Cerebellar nuclear complex (tissue), 1 donor: Measurements from ENCODE around the gene NUDT2.
"Not testable (repeated sequence)": the region's sequence is repeated elsewhere in the genome, so short reads cannot be mapped to it uniquely, and the experiment has no call there.

Experiments
- DNase-seq, 2 experiments: peaks; one replicate each; lab custom pipeline; 2025; lab: John Stamatoyannopoulos, UW

NUDT2 gene

GRCh38 chr9:34335376-34335775 is 6.0 kb downstream of the NUDT2 start:
- DNase-seq, result no peak

DNA sequence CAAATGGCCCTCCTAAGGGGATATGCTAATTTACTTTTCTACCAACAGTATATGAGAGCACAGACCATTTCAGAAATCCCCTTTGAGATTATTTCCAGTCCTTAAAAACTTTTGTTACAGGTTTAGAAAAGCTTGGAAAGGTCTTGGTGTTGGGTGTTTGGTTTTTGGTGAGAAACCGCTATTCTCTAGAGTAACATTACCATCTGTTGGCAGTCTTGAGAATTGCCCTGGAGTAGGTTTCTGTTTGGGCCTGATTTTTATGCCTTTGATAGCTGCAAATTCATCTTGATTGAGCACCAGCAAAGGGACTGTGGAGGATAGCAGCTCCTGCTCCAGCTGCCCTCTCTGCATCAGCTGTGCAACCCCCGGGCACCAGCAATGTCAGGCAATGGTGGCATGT is 8.0 kb downstream of the NUDT2 start:
- no peak for DNase-seq

GRCh38 chr9:34338079-34338478 is 8.7 kb downstream of the NUDT2 start:
- DNase-seq, result not testable (repeated sequence)

GRCh38 chr9:34338665-34339385 is 9.5 kb downstream of the NUDT2 start:
- peak in 1 of 2 experiments; percentile 29 for DNase-seq

DNA sequence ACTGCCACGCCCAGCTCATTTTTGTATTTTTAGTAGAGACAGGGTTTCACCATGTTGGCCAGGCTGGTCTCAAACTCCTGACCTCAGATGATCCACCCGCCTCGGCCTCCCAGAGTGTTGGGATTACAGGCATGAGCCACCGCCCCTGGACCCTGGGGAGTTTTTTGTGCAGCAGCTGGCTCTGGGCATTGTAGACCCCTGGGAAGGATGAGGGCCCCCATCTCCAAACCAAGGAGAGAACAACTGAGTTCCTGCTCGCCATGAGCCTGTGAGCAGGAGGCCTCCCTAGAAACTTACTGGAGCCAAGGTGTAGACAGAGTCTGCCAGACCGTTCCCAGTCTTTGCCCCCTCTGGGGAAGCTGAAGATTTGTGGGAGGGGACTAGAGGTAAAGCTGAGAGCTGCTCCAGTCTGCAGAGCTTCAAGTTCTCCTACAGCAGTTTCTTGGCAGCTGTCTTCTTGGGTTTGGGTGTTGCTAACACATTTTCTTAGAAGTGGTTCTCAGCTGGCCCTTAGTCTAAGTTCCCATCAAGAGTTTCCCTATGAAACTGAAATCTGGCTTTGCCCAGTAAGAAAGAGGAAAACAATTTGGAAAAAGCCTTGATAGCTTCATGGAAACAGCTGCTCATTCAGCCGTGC is 12.4 kb downstream of the NUDT2 start:
- DNase-seq, result no peak

- DNase-seq, result no peak
Observed at GRCh38 chr9:34343090-34343489, 13.7 kb downstream of the NUDT2 start.

- no peak for DNase-seq
Observed at GRCh38 chr9:34343605-34344004, 14.2 kb downstream of the NUDT2 start.

- DNase-seq, result no peak
Observed at GRCh38 chr9:34346873-34347799, 17.8 kb downstream of the NUDT2 start.

- no peak for DNase-seq
Observed at GRCh38 chr9:34347800-34348158, 18.4 kb downstream of the NUDT2 start.

DNA sequence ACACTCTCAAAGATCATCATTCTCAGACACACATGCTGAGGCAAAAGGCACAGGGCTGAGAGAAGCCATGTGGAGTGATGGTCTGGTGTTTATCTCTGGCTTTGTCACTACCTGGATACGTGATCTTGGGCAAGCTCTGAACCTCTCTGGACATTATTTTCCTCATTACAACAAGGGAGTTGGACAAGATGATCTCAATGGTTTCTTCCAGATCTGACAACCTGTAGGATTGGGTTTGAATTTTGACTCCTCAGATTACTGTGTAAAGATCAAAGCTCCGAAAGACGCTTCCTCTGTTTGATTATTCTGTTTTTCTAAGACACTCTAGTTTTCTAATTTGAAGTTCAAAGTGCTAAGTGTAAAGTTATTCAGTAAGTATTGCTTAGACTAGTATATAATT is 20.0 kb downstream of the NUDT2 start:
- no peak for DNase-seq

DNA sequence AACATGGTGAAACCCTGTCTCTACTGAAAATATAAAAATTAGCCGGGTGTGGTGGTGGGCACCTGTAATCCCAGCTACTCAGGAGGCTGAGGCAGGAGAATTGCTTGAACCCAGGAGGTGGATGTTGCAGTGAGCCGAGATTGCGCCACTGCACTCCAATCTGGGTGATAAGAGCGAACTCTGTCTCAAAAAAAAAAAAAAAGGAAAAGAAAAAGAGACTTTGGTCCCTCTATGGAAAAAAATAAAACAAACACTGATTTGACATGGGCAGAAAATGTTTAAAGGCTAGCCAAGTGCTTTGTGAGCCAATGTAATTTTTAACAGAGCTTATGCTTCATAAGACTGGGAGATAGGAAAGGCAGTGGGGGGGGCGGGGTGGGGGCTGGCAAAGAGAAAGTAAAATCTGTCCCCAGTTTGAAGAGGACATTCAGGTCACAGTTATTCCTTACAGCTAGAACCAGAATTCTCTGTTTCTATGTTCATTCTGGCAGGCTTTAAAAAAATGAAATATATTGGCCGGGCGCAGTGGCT is 22.8 kb downstream of the NUDT2 start:
- DNase-seq, result not testable (repeated sequence)

GRCh38 chr9:34352957-34353356 is 23.6 kb downstream of the NUDT2 start:
- not testable (repeated sequence) for DNase-seq

GRCh38 chr9:34362614-34363214 is 33.3 kb downstream of the NUDT2 start:
- no peak for DNase-seq

GRCh38 chr9:34363619-34364351 is 34.4 kb downstream of the NUDT2 start:
- DNase-seq, result no peak

DNA sequence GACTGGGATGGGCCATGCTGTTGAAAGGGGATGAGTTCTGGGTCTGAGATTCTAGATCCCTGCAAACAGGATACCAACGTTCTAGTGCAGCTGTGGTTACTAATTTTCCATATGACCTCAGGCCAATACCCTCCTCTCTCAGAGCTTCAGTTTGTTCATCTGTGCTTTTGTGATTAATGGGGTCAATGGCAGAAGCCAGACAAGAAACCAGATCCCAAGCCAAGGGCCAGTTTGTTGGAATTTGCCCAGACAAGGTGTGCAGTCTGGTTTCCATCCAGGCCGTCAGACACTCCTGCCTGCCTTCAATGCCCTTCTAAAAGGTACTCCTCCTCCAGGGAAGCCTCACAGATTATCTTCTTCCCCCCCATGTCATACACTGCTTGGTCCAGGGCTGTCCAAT is 35.9 kb downstream of the NUDT2 start:
- no peak for DNase-seq

GRCh38 chr9:34366365-34366764 is 37.0 kb downstream of the NUDT2 start:
- no peak for DNase-seq

DNA sequence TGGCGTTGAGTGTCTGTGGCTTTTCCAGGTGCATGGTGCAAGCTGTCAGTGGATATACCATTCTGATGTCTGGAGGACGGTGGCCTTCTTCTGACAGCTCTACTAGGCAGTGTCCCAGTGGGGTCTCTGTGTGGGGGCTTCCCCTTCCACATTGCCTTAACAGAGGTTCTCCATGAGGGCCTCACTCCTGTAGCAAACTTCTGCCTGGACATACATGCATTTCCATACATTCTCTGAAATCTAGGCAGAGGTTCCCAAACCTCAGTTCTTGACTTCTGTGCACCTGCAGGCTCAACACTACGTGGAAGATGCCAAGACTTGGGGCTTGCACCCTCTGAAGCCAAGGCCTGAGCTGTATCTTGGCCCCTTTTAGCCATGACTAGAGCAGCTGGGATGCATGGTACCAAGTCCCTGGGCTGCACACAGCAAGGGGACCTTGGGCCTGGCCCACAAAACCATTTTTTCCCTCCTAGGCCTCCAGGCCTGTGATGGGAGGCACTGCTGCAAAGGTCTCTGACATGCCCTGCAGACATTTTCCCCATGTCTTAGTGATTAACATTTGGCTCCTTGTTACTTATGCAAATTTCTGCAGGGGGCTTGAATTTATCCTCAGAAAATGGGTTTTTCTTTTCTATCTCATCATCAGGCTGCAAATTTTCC is 38.5 kb downstream of the NUDT2 start:
- DNase-seq, result not testable (repeated sequence)

DNA sequence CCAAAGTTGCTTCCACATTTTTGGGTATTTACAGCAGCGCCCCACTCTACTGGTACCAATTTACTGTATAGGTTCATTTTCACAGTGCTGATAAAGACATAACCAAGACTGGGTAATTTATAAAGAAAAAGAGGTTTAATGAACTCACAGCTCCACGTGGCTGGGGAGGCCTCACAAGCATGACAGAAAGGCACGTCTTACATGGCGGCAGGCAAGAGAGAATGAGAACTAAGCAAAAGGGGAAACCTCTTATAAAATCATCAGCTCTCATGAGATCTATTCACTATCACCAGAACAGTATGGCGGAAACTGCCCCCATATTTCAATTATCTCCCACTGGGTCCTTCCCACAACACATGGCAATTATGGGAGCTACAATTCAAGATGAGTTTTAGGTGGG is 39.4 kb downstream of the NUDT2 start:
- not testable (repeated sequence) for DNase-seq

DNA sequence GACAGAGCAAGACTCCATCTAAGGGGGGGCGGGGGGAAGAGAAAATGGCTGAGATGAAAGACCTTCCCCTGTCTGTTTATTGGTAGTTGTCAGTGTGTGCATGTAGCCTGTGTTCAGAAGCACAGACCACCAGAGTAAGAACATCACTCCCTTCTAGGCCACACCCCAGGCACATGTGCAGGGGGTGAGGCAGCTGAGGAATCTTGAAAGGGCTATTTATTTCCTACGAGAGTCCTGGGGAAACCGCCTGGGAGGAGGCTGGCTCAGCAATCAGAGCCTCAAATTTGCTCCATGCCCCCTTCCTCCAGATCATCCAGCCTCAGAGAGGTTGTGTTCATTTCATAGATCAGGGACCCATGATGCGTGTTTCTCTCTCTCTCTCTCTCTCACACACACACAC is 40.3 kb downstream of the NUDT2 start:
- no peak for DNase-seq

GRCh38 chr9:34370335-34370969 is 41.1 kb downstream of the NUDT2 start:
- no peak for DNase-seq
